Measurements from ENCODE around the gene SMNDC1.

Gene SMNDC1

GRCh38 chr10:110324805-110325280 is 20.1 kb upstream of the SMNDC1 start:
- TF ChIP-seq EZH2 (optimal IDR thresholded peaks at IDR 0.05; ENCODE audit: low read depth, low read length) = no peak
- no peak for TF ChIP-seq CTCF (IDR thresholded peaks at IDR 0.05; ENCODE audit: low read length)
- TF ChIP-seq EZH2phosphoT487 (IDR thresholded peaks at IDR 0.05; ENCODE audit: low read length) = no peak
- Histone ChIP-seq H4K20me1 (ENCODE audit: insufficient read depth, low read length) (no peaks in the 10 kb centered on the region), H3K27me3 (replicated peaks; ENCODE audit: insufficient read depth, low read length) (no peaks in the 10 kb centered on the region), H3K4me1 (ENCODE audit: low read length) (no peaks in the 10 kb centered on the region), H3K9me3 (replicated peaks; ENCODE audit: insufficient read depth, low read length) (no peaks in the 10 kb centered on the region), H3K4me2 (ENCODE audit: low read depth, low read length) (no peak overlapping the region), H3K9me2 (replicated peaks; ENCODE audit: insufficient read depth, low read length) (no peaks in the 10 kb centered on the region), H3F3A (ENCODE audit: insufficient read depth, low read length) (no peaks in the 10 kb centered on the region), H3K27ac (ENCODE audit: low read length) (no peak overlapping the region), H3K79me2 (ENCODE audit: low read length) (no peaks in the 10 kb centered on the region), H3K36me3 (replicated peaks; ENCODE audit: insufficient read depth, low read length) (no peaks in the 10 kb centered on the region), H3K4me3 (ENCODE audit: low read length) (no peak overlapping the region), H2AFZ (ENCODE audit: low read length) (no peak overlapping the region), H3K9ac (ENCODE audit: low read length) (no peak overlapping the region)
- DNase-seq = no peak

GRCh38 chr10:110324201-110324804 is 19.6 kb upstream of the SMNDC1 start:
- Histone ChIP-seq H4K20me1 (ENCODE audit: insufficient read depth, low read length) (no peaks in the 10 kb centered on the region), H3F3A (ENCODE audit: insufficient read depth, low read length) (no peaks in the 10 kb centered on the region), H3K9ac (ENCODE audit: low read length) (no peak overlapping the region), H3K4me2 (ENCODE audit: low read depth, low read length) (no peak overlapping the region), H3K27ac (ENCODE audit: low read length) (no peak overlapping the region), H3K27me3 (replicated peaks; ENCODE audit: insufficient read depth, low read length) (no peaks in the 10 kb centered on the region), H3K9me3 (replicated peaks; ENCODE audit: insufficient read depth, low read length) (no peaks in the 10 kb centered on the region), H3K4me3 (ENCODE audit: low read length) (no peak overlapping the region), H3K36me3 (replicated peaks; ENCODE audit: insufficient read depth, low read length) (no peaks in the 10 kb centered on the region), H3K9me2 (replicated peaks; ENCODE audit: insufficient read depth, low read length) (no peaks in the 10 kb centered on the region), H2AFZ (ENCODE audit: low read length) (no peak overlapping the region), H3K4me1 (ENCODE audit: low read length) (no peaks in the 10 kb centered on the region), H3K79me2 (ENCODE audit: low read length) (no peaks in the 10 kb centered on the region)
- TF ChIP-seq CTCF (IDR thresholded peaks at IDR 0.05; ENCODE audit: low read length) (no peak), EZH2 (optimal IDR thresholded peaks at IDR 0.05; ENCODE audit: low read depth, low read length) (no peak), EZH2phosphoT487 (IDR thresholded peaks at IDR 0.05; ENCODE audit: low read length) (no peak)
- DNase-seq = no peak

GRCh38 chr10:110323503-110323902 is 18.8 kb upstream of the SMNDC1 start:
- Histone ChIP-seq H3K4me2 (ENCODE audit: low read depth, low read length) (no peak overlapping the region), H3F3A (ENCODE audit: insufficient read depth, low read length) (no peaks in the 10 kb centered on the region), H3K9me3 (replicated peaks; ENCODE audit: insufficient read depth, low read length) (no peaks in the 10 kb centered on the region), H3K79me2 (ENCODE audit: low read length) (no peaks in the 10 kb centered on the region), H4K20me1 (ENCODE audit: insufficient read depth, low read length) (no peaks in the 10 kb centered on the region), H3K36me3 (replicated peaks; ENCODE audit: insufficient read depth, low read length) (no peaks in the 10 kb centered on the region), H3K9ac (ENCODE audit: low read length) (no peak overlapping the region), H3K27ac (ENCODE audit: low read length) (no peak overlapping the region), H2AFZ (ENCODE audit: low read length) (no peak overlapping the region), H3K4me1 (ENCODE audit: low read length) (no peaks in the 10 kb centered on the region), H3K4me3 (ENCODE audit: low read length) (no peak overlapping the region), H3K27me3 (replicated peaks; ENCODE audit: insufficient read depth, low read length) (no peaks in the 10 kb centered on the region), H3K9me2 (replicated peaks; ENCODE audit: insufficient read depth, low read length) (no peaks in the 10 kb centered on the region)
- no peak for DNase-seq
- TF ChIP-seq CTCF (IDR thresholded peaks at IDR 0.05; ENCODE audit: low read length) = no peak
- no peak for TF ChIP-seq EZH2phosphoT487 (IDR thresholded peaks at IDR 0.05; ENCODE audit: low read length)
- no peak for TF ChIP-seq EZH2 (optimal IDR thresholded peaks at IDR 0.05; ENCODE audit: low read depth, low read length)

Data from MM.1S (cell line).